Neural cell (in vitro differentiated cells): ENCODE results near the gene SMG6. TPM values are rescaled to one million over a fixed set of nuclear protein-coding genes. Genes with fewer than 3 reads are reported as not detected.
"Not testable (repeated sequence)": the region's sequence is repeated elsewhere in the genome, so short reads cannot be mapped to it uniquely, and the experiment has no call there.

Experiments
- H2AFZ ChIP-seq: fragments of 200-600, 300-800 bp; sonication (generic), shearing (Covaris generic); 2 replicates; pipeline ENCODE4 v1.6.0; 2014; ENCODE audit warnings: low read depth, mild to moderate bottlenecking, antibody characterized with exemption, low read length, moderate library complexity
- H3F3A ChIP-seq: fragments of 200-600 bp; shearing (Covaris generic); 2 replicates; pipeline ENCODE4 v1.6.1; 2016; ENCODE audit warnings: mild to moderate bottlenecking, moderate library complexity, mixed read lengths, antibody characterized with exemption, low read length; ENCODE audit not compliant: insufficient read depth, poor library complexity, severe bottlenecking
- H3K27ac ChIP-seq: fragments of 200-600, 300-800 bp; sonication (generic), shearing (Covaris generic); 2 replicates; pipeline ENCODE4 v1.5.1; 2014; ENCODE audit warnings: mild to moderate bottlenecking, low read length, moderate library complexity
- H3K27me3 ChIP-seq: fragments of 300-800, 200-600 bp; sonication (generic), shearing (Covaris generic); 2 replicates; pipeline ENCODE4 v1.6.0; 2014; ENCODE audit warnings: mild to moderate bottlenecking, low read depth, low read length, moderate library complexity; ENCODE audit not compliant: insufficient read depth
- H3K36me3 ChIP-seq: fragments of 300-800, 200-600 bp; sonication (generic), shearing (Covaris generic); 2 replicates; pipeline ENCODE4 v1.5.1; 2014; ENCODE audit warnings: mild to moderate bottlenecking, antibody characterized with exemption, low read length, moderate library complexity; ENCODE audit not compliant: insufficient read depth
- H3K4me2 ChIP-seq: fragments of 300-800, 200-600 bp; sonication (generic), shearing (Covaris generic); 2 replicates; pipeline ENCODE4 v1.6.0; 2014; ENCODE audit warnings: mild to moderate bottlenecking, low read length
- H3K4me3 ChIP-seq: fragments of 300-800, 200-600 bp; sonication (generic), shearing (Covaris generic); 2 replicates; pipeline ENCODE4 v1.5.1; 2014; ENCODE audit warnings: mild to moderate bottlenecking, low read length, moderate library complexity
- H3K79me2 ChIP-seq: fragments of 200-600 bp; shearing (Covaris generic); replicated peaks from 2 replicates; pipeline ENCODE4 v1.6.0; 2014; ENCODE audit warnings: mild to moderate bottlenecking, low read length, moderate library complexity; ENCODE audit not compliant: insufficient read depth
- H3K9ac ChIP-seq: fragments of 300-800, 200-600 bp; sonication (generic), shearing (Covaris generic); 2 replicates; pipeline ENCODE4 v1.6.1; 2016; ENCODE audit warnings: mild to moderate bottlenecking, low read length, mixed read lengths
- H3K9me2 ChIP-seq: fragments of 200-600 bp; shearing (Covaris generic); 2 replicates; pipeline ENCODE4 v1.6.1; 2016; ENCODE audit warnings: mild to moderate bottlenecking, low read length, mixed read lengths; ENCODE audit not compliant: insufficient read depth
- H3K9me3 ChIP-seq: fragments of 200-600, 300-800 bp; sonication (generic), shearing (Covaris generic); 2 replicates; pipeline ENCODE4 v1.6.1; 2016; ENCODE audit warnings: mild to moderate bottlenecking, mixed run types, low read length, moderate library complexity, mixed read lengths
- H4K20me1 ChIP-seq: fragments of 200-600 bp; shearing (Covaris generic); 2 replicates; pipeline ENCODE4 v1.6.1; 2016; ENCODE audit warnings: mild to moderate bottlenecking, mixed run types; ENCODE audit not compliant: insufficient read depth
- EP300 ChIP-seq: fragments of 450-650 bp; conservative IDR thresholded peaks from 2 replicates; pipeline ENCODE4 v1.6.1; 2014; ENCODE audit warnings: antibody characterized with exemption, mild to moderate bottlenecking, moderate library complexity; ENCODE audit not compliant: poor library complexity, severe bottlenecking
- EZH2 ChIP-seq: fragments of 200-600, 300-800 bp; shearing (Covaris generic), sonication (generic); IDR thresholded peaks from 2 replicates; pipeline ENCODE4 v1.6.1; 2014; ENCODE audit warnings: antibody characterized with exemption, low read length, borderline replicate concordance, mild to moderate bottlenecking; ENCODE audit not compliant: insufficient read depth, poor library complexity, severe bottlenecking
- MXI1 ChIP-seq: fragments of 450-650 bp; conservative IDR thresholded peaks from 2 replicates; pipeline ENCODE4 v1.6.1; 2014; ENCODE audit warnings: antibody characterized with exemption, mild to moderate bottlenecking; ENCODE audit not compliant: poor library complexity, severe bottlenecking
- POLR2AphosphoS5 ChIP-seq: IDR thresholded peaks from 2 replicates; pipeline ENCODE4 v1.6.1; 2012
- RAD21 ChIP-seq: fragments of 450-650 bp; conservative IDR thresholded peaks from 2 replicates; pipeline ENCODE4 v1.6.1; 2014; ENCODE audit warnings: antibody characterized with exemption, mild to moderate bottlenecking, moderate library complexity
- SMC3 ChIP-seq: fragments of 450-650 bp; conservative IDR thresholded peaks from 2 replicates; pipeline ENCODE4 v1.6.1; 2014; ENCODE audit warnings: antibody characterized with exemption, mild to moderate bottlenecking, moderate library complexity; ENCODE audit not compliant: poor library complexity
- TAF1 ChIP-seq: IDR thresholded peaks from 2 replicates; pipeline ENCODE4 v1.6.1; 2012; ENCODE audit warnings: low read depth
- polyA plus RNA-seq: library from polyadenylated mRNA; depleted of rRNA; stranded (reverse); fragments of >200 nt; gene quantifications from 2 replicates; pipeline ENCODE4 v1.2.3, GENCODE V29; 2014
- TF ChIP-seq, protein P1 (sequence below): IDR thresholded peaks from 2 replicates; pipeline ENCODE4 v1.6.1; 2012; ENCODE audit warnings: borderline replicate concordance
- TF ChIP-seq, protein P2 (sequence below): fragments of 450-650 bp; IDR thresholded peaks from 2 replicates; pipeline ENCODE4 v1.5.1; 2014; ENCODE audit warnings: antibody characterized with exemption, mild to moderate bottlenecking, moderate library complexity; ENCODE audit not compliant: poor library complexity, severe bottlenecking

The SMG6 gene
- polyA plus RNA-seq, 1 donor from 2014 or later: 13.9 TPM

DNA sequence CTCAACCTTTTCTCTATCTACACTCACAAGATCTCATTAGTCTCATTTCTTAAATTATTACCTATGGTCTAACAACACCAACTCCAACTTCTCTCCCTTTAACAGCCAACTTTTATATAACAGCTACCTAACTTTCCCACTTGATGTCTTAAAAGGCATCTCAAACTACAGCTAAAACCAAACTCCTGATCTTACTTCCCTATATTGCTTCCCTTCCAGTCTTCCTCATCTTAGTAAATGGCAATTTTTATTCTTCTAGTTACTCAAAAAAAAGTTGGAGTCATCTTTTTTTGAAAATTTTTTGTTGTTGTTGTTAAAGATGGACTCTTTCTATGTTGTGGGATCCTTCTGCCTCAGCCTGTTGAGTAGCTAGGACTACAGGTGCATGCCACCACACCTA lies 15.5 kb upstream of the SMG6 start:
- Histone ChIP-seq H3K4me2 (no peak overlapping the region), H3K9me2 (no peaks in the 10 kb centered on the region), H3K9me3 (no peaks in the 10 kb centered on the region), H3F3A (no peaks in the 10 kb centered on the region), H3K27ac (no peak overlapping the region), H3K9ac (no peak overlapping the region), H3K36me3 (no peaks in the 10 kb centered on the region), H4K20me1 (no peaks in the 10 kb centered on the region), H3K4me3 (no peak overlapping the region), H2AFZ (no peak overlapping the region), H3K27me3 (no peaks in the 10 kb centered on the region), H3K79me2 (no peaks in the 10 kb centered on the region)
- TF ChIP-seq EZH2 (no peak), SMC3 (no peak), TAF1 (no peak), RAD21 (no peak), EP300 (no peak), MXI1 (no peak), POLR2AphosphoS5 (no peak)
- TF ChIP-seq, protein P1, sequence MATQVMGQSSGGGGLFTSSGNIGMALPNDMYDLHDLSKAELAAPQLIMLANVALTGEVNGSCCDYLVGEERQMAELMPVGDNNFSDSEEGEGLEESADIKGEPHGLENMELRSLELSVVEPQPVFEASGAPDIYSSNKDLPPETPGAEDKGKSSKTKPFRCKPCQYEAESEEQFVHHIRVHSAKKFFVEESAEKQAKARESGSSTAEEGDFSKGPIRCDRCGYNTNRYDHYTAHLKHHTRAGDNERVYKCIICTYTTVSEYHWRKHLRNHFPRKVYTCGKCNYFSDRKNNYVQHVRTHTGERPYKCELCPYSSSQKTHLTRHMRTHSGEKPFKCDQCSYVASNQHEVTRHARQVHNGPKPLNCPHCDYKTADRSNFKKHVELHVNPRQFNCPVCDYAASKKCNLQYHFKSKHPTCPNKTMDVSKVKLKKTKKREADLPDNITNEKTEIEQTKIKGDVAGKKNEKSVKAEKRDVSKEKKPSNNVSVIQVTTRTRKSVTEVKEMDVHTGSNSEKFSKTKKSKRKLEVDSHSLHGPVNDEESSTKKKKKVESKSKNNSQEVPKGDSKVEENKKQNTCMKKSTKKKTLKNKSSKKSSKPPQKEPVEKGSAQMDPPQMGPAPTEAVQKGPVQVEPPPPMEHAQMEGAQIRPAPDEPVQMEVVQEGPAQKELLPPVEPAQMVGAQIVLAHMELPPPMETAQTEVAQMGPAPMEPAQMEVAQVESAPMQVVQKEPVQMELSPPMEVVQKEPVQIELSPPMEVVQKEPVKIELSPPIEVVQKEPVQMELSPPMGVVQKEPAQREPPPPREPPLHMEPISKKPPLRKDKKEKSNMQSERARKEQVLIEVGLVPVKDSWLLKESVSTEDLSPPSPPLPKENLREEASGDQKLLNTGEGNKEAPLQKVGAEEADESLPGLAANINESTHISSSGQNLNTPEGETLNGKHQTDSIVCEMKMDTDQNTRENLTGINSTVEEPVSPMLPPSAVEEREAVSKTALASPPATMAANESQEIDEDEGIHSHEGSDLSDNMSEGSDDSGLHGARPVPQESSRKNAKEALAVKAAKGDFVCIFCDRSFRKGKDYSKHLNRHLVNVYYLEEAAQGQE: no peak
- TF ChIP-seq, protein P2, sequence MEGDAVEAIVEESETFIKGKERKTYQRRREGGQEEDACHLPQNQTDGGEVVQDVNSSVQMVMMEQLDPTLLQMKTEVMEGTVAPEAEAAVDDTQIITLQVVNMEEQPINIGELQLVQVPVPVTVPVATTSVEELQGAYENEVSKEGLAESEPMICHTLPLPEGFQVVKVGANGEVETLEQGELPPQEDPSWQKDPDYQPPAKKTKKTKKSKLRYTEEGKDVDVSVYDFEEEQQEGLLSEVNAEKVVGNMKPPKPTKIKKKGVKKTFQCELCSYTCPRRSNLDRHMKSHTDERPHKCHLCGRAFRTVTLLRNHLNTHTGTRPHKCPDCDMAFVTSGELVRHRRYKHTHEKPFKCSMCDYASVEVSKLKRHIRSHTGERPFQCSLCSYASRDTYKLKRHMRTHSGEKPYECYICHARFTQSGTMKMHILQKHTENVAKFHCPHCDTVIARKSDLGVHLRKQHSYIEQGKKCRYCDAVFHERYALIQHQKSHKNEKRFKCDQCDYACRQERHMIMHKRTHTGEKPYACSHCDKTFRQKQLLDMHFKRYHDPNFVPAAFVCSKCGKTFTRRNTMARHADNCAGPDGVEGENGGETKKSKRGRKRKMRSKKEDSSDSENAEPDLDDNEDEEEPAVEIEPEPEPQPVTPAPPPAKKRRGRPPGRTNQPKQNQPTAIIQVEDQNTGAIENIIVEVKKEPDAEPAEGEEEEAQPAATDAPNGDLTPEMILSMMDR: no peak

DNA sequence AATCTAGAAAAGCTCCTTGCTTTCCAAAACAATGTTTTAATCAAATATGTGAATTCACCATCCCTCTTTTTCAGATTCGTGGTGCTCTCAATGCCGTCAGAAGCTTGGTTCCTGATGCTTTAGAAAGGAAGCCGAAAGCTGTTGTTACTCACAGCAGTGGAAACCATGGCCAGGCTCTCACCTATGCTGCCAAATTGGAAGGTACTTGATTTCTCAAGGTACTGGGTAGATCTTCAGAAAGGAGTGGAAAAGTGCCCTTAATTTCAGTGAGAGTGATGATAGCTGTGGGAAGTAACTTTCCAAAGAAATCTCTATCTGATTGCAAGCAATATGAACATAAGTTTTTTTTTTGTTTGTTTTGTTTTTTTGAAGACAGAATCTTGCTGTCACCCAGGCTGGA lies 14.2 kb upstream of the SMG6 start:
- TF ChIP-seq EP300 (no peak), TAF1 (no peak)
- H3F3A ChIP-seq: no peaks in the 10 kb centered on the region

DNA sequence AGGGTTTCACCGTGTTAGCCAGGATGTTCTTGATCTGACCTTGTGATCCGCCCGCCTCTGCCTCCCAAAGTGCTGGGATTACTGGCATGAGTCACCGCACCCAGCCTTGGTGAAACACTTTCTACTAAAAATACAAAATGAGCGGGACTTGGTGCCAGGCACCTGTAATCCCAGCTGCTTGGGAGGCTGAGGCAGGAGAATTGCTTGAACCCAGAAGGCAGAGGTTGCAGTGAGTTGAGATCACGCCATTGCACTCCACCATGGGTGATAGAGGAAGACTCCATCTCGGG lies 13.3 kb upstream of the SMG6 start:
- not testable (repeated sequence) for H3K9me3 ChIP-seq, H3K9me2 ChIP-seq, H2AFZ ChIP-seq, H3F3A ChIP-seq, H3K4me2 ChIP-seq, H4K20me1 ChIP-seq, H3K79me2 ChIP-seq, H3K36me3 ChIP-seq, H3K9ac ChIP-seq, H3K27me3 ChIP-seq, H3K27ac ChIP-seq, H3K4me3 ChIP-seq

More for the DNA sequence above, 14.2 kb upstream of the SMG6 start:
- Histone ChIP-seq H3K36me3 (no peaks in the 10 kb centered on the region), H3K4me3 (no peak overlapping the region), H3K4me2 (no peak overlapping the region), H2AFZ (no peak overlapping the region), H3K27me3 (no peaks in the 10 kb centered on the region), H3K79me2 (no peaks in the 10 kb centered on the region), H3K9ac (no peak overlapping the region), H3K9me2 (no peaks in the 10 kb centered on the region), H4K20me1 (no peaks in the 10 kb centered on the region), H3K9me3 (no peaks in the 10 kb centered on the region), H3K27ac (no peak overlapping the region)
